CD4-positive, alpha-beta T cell treated with Interleukin-10 for 1 hour (primary cell): Measurements from ENCODE around the gene CLEC7A.

Experiments
- DNase-seq: peaks from one replicate; pipeline ENCODE4 v3.0.0-alpha.2; 2020

The CLEC7A gene

DNA sequence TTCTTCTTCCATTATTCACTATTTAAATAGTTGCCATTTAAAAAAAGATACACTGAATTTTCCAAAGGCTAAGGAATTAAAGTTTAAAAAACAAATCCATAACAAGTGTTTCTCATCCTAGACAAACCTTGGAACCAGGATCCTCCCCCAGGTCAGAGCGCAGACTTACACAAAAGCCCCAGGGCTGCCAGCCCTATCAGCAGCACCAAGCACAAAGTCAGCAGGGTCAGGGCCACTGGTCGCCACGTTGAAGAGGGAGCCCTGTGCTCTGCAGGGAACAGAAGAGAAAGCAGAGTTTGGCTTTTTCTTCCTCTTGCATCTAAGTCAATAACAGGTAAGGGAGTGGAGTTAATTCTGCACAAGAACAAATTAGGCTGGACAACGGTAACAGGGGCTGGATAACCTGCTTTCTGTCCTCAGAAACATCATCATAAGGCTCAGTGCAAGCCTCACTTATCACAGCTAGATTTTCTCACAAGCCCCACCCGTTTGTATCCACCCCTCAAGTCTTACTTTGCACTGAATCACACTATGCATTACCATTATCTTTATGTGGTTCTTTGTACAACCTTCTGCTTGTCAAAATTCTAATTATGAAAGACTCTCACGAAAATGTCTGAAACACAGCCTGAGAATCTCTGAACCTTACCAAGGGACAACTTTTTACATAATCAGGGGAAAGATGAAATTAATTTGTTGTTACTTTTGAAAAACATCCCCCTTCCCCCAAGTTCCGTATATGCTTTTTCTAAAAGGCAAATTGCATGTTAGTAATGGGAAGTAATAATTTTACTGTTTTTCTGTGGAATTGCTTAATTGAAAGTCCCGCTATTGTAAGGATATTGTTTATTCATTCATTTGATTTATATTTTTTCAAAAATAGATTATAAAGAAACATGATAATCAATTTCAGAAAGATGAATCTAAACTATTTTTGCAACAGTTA, 40.8 kb downstream of the CLEC7A start:
- no peak for DNase-seq

DNA sequence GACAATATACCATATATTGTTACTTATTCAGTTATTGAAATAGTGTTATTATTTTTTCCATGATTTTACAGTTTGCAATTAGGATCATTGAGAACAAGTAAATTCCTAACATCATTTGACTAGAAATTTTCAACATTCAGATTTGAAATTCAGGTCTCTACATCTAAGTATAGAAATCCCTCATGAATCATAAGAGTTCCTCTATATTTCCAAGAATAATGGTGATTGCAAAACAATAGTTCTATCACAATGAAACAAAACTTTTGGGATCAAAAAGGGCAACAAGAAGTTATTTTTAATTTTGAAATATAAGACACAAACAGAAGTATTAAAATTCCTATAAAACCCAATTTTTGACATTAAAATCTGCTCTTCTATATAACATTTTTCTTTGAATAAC, 42.0 kb downstream of the CLEC7A start:
- DNase-seq, result no peak

DNA sequence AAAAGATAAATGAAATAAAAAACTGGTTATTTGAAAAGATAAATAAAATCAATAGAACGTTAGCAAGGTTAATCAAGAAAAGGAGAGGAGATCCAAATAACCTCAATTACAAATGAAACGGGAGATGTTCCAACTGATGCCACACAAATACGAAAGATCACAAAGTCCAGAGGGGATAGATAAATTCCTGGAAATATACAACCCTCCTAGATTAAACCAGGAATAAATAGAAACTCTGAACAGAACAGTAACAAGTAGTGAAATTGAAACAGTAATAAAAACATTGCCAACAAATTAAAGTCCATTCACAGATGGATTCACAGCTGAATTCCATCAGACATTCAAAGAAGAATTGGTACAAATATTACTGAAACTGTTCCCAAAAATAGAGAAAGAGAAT, 43.6 kb downstream of the CLEC7A start:
- no peak for DNase-seq

DNA sequence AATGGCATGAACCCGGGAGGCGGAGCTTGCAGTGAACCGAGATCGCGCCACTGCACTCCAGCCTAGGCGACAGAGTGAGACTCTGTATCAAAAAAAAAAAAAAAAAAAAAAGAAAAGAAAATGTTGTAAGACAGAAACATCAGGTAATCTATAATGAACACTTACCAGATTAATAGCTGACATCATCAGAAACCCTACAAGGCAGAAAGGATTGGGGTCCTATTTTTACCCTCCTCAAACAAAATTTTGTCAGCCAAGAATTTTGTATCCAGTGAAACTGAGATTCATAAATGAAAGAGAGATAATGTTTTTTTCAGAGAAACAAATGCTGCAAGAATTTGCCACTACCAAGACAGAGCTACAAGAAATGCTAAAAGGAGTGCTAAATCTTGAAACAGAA, 45.3 kb downstream of the CLEC7A start:
- no peak for DNase-seq

DNA sequence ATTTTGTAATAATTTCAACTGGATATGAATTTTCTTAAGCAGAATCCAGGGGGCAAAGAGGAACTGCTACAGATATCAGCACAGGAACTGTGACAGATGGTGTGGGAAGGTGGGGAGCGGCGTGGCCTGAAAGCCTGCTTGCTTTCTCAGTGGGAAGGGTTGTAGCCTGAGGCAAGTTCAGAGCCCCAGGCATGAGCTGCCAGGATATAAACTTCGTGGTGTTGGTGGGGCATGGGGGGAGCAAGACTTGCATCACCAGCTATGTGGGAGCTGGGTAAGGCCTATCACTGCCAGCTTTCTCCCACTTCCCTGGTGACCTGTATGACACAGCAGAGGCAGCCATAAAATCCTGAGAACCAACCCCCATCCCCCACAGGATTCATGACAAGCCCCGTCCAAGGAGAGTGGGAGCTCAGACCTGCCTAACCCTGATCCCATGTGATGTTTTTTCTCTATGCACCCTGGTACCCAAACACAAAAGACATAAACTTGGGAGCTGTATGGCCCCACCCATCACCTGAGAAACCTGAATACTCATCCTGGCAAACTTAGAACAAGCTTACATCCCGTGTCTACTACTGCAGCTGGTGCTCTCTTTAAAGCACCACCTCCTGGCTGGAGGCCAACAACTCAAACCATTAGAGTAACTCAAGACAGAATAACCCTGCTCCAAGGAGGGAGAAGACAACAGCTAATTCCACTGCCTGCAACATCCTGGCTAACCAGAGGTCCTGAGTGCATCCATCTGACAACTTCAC, 47.7 kb downstream of the CLEC7A start:
- DNase-seq, result no peak

DNA sequence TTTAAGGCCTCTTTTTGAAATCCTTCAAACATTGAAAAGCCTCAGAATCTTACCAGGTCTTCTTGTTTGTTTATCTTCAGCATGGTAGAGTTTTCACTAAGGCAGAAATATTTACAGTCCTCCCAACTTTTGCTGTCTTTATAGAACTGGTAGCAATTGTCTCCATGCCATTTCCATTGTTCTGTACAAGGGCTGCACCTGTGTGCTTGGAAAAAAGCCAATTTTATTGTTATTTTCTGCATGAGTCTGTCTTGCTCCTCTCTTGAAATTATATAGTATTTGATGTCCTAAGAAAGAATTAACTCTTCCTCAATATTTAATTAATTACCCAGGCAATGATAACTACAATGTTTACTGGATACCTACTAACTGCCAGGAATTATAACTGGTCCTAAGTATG, 54.5 kb downstream of the CLEC7A start:
- no peak for DNase-seq

DNA sequence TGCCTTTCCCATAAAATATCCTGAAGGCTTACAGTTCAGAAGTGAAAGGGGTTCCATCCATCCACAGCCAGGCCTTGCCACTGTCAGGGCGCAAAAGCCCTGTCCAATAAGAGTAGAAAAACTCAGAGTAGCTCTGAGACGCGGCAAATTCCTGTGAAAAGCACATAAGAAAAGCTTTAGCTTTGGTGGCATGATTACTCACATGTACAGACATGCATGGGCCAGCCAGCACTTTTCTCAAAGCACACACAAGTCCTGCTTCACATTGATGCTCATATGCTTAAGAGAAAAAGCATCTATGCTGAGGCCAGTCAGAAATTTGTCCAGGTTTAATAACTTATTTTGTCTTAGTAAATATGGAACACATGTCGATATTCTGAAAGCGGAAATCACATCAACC, 56.7 kb downstream of the CLEC7A start:
- DNase-seq, result no peak

DNA sequence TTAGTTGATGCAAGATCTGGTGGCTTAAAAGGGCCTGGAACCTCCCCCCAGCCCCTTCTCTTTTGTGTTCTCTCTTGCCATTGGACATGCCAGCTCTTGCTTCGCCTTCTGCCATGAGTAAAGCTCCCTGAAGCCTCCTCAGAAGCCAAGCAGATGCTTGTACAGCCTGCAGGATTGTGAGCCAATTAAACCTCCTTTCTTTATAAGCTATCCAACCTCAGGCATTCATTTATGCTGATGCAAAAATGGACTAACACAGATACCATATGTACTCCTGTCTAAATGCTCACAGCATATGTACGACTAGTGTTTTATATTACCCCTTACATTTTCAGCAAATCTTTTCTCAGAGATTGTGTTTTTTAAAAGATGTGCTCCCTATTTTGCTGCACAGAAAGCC, 57.9 kb downstream of the CLEC7A start:
- no peak for DNase-seq

DNA sequence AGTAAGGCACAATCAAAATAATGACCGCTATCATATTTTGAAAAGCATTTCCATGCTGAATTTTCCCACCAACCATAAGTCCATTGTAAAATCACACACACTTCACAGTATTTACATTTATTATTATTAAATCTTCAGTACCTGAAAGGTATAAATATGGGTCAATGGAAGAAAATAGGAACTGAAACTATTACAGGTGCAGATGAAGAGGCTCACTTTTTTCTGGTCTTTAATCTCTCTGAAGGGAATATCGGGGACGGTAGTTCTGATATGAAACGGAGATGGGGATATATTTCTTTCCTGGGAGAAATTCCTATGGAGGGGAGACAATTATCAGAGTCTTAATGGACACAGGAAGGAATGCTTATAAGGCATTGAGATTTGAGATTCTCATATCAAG, 59.6 kb downstream of the CLEC7A start:
- DNase-seq, result no peak

DNA sequence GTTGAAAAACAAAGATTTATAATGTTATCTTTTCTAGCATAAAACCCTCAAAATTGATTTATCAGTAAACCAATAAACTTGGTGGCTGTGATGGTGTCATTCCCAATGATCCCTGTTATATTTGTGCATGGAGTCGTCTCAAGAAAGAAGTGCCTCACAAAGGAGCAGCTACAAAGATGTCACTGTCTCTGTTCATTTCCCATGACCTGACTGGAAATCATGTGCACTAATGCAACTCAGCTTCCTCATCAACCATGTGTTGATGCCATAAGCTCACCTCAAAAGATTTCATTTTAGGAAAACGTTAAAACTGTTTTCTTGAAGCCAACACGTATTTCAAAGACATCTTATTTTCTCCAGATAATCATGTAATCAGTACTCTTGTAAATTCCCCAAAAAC, 60.0 kb downstream of the CLEC7A start:
- DNase-seq, result no peak

DNA sequence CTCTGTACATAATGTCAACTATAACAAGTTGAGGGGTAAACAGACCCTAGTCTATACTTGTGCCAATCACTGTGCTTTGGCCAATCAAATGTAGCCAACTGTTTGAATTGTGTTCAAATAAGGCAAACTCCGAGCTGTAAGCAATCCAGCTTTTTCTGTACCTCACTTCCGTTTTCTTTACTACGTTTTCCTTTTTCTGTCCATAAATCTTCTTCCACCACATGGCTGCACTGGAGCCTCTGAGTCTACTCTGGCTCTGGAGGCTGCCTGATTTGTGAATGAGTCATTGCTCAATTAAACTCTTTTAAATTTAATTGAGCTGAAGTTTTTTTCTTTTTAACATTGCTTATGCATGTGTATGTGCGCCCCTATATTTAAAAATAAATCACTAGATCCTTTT, 60.9 kb downstream of the CLEC7A start:
- DNase-seq, result no peak

DNA sequence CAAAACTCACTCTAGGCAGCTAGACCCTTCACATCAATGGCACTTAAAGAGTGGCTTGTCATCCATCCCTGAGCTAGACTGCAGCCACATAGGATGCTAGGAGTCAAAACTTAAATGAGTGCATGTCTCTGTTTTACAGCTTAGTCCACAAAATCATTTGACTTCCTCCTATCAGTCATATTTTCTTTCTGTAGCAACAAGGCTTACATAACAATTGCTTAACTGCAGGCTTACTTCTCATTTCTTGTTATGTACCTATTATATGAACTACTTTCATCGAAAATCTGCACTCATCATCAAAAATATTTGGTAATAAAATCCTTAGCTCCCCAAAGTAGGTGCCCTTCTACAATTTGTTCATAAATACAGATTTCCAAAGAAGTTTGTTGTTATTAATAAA, 61.4 kb downstream of the CLEC7A start:
- DNase-seq, result peak; percentile 4

DNA sequence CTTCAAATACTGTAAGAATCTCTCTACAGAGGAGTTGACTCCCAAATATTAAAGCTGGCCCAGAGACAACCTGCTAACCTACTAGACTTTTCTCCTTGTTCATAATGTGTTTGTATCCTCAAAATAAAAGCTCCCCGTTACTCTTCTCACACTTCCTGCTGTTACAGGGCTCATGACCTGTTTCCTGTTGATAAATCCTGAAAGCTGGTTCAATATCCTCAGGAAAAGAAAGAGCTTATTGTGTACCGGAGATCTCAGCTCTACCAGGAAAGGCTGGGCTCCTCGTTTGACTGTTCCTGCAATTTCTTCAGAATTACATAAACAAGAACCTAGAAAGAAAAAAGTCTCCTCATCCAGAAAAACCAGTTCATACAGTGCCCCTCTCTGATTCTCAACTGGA, 62.1 kb downstream of the CLEC7A start:
- DNase-seq, result no peak

DNA sequence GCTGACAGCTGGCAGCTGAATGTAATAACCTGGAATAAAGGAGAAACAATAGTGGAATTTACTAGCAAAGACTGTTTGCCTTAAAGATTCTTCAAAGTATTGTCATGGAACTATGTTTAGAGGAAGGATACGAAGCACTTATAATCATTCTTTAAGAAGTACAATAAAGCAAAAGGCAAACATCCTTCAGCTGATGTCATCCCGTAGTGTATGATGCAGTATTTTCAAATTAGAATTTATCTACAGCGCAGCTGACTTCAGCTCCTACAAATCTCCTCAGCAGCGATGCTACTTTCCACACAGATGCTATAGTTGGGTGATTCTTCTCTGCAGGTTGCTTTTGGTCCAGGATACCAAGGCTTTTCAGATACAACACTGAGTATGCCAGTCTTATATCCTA, 62.7 kb downstream of the CLEC7A start:
- no peak for DNase-seq
